SK-N-SH (cell line): ENCODE measurements around the gene RRM1. TPM values are rescaled to one million over a fixed set of nuclear protein-coding genes. Genes with fewer than 3 reads are reported as not detected.

Experiments used
- CTCF ChIA-PET: fragments of 300-600, 350-600 bp; formaldehyde crosslinking; extraction: SDS; loops from one replicate; lab custom pipeline; 2021; lab: Yijun Ruan, JAX
- POLR2A ChIA-PET: fragments of 350-600 bp; sonication (Branson Sonifier 250); formaldehyde crosslinking; extraction: SDS; loops from one replicate; lab custom pipeline; 2020; ENCODE audit warnings: antibody characterized with exemption, inconsistent platforms; lab: Yijun Ruan, JAX
- DNase-seq: peaks from one replicate; pipeline ENCODE4 v3.0.0; 2012
- H2AFZ ChIP-seq: fragments of 200-600 bp; sonication (generic); 2 replicates; pipeline ENCODE4 v1.8.1; 2016; ENCODE audit warnings: antibody characterized with exemption, mild to moderate bottlenecking, low read depth
- H3F3A ChIP-seq: fragments of 200-600 bp; sonication (generic); replicated peaks from 2 replicates; pipeline ENCODE3; 2016; ENCODE audit warnings: antibody characterized with exemption, mild to moderate bottlenecking; ENCODE audit not compliant: insufficient read depth
- H3K27ac ChIP-seq, 2 experiments: fragments of 200-500 bp in 1 of 2; fragments of 200-600 bp in 1 of 2; sonication (Bioruptor generic) in 1 of 2; sonication (generic), shearing (Covaris generic) in 1 of 2; 2 replicates each; pipeline versions ENCODE4 v1.5.1 to v1.6.1; 2014 to 2016; ENCODE audit warnings: low read depth in 2 of 2, inconsistent platforms in 1 of 2, low read length in 1 of 2, mild to moderate bottlenecking in 1 of 2, mixed read lengths in 1 of 2
- H3K27me3 ChIP-seq: fragments of 200-600 bp; sonication (generic), shearing (Covaris generic); 2 replicates; pipeline ENCODE4 v1.6.1; 2016; ENCODE audit warnings: mixed run types; ENCODE audit not compliant: insufficient read depth
- H3K36me3 ChIP-seq, 2 experiments: fragments of 200-500 bp in 1 of 2; fragments of 200-600 bp in 1 of 2; sonication (Bioruptor generic) in 1 of 2; sonication (generic) in 1 of 2; replicated peaks in 1 of 2; 2 replicates each; pipeline versions ENCODE3 to v1.5.1; 2014 to 2016; ENCODE audit warnings: low read length in 1 of 2, mild to moderate bottlenecking in 1 of 2; ENCODE audit not compliant: insufficient read depth in 2 of 2, control insufficient read depth in 1 of 2
- H3K4me1 ChIP-seq, 2 experiments: fragments of 200-500 bp in 1 of 2; fragments of 200-600 bp in 1 of 2; sonication (Bioruptor generic) in 1 of 2; sonication (generic), shearing (Covaris generic) in 1 of 2; 2 replicates each; pipeline versions ENCODE4 v1.5.1 to v1.6.1; 2014 to 2016; ENCODE audit warnings: low read depth in 1 of 2, low read length in 1 of 2, mixed run types in 1 of 2; ENCODE audit not compliant: insufficient read depth in 2 of 2, control insufficient read depth in 1 of 2
- H3K4me2 ChIP-seq: fragments of 200-600 bp; sonication (generic), shearing (Covaris generic); 2 replicates; pipeline ENCODE4 v1.6.1; 2017; ENCODE audit warnings: mixed run types
- H3K4me3 ChIP-seq, 2 experiments: fragments of 200-500 bp in 1 of 2; fragments of 200-600 bp in 1 of 2; sonication (Bioruptor generic) in 1 of 2; sonication (generic), shearing (Covaris generic) in 1 of 2; 2 replicates each; pipeline versions ENCODE4 v1.5.1 to v1.8.1; 2014 to 2016; ENCODE audit warnings: low read depth in 2 of 2, inconsistent platforms in 1 of 2, low read length in 1 of 2, mild to moderate bottlenecking in 1 of 2, mixed read lengths in 1 of 2, moderate library complexity in 1 of 2
- H3K79me2 ChIP-seq: fragments of 200-600 bp; sonication (generic); 2 replicates; pipeline ENCODE4 v1.8.1; 2017; ENCODE audit warnings: mild to moderate bottlenecking; ENCODE audit not compliant: insufficient read depth
- H3K9ac ChIP-seq: fragments of 200-600 bp; sonication (generic); 2 replicates; pipeline ENCODE4 v1.6.1; 2017; ENCODE audit warnings: mixed run types
- H3K9me2 ChIP-seq: fragments of 200-600 bp; sonication (generic); 2 replicates; pipeline ENCODE4 v1.6.1; 2017; ENCODE audit warnings: mixed run types
- H3K9me3 ChIP-seq: fragments of 200-600 bp; sonication (generic); 2 replicates; pipeline ENCODE4 v1.6.1; 2017; ENCODE audit warnings: mixed run types, mild to moderate bottlenecking, moderate library complexity
- H4K20me1 ChIP-seq: fragments of 200-600 bp; sonication (generic); 2 replicates; pipeline ENCODE4 v1.6.1; 2017; ENCODE audit warnings: mild to moderate bottlenecking, mixed run types; ENCODE audit not compliant: insufficient read depth
- ELF1 ChIP-seq: IDR thresholded peaks from 2 replicates; pipeline ENCODE4 v1.4.0; 2012
- GABPA ChIP-seq: IDR thresholded peaks from 2 replicates; pipeline ENCODE4 v1.4.0; 2012; ENCODE audit warnings: low read depth, mild to moderate bottlenecking
- IRF3 ChIP-seq: fragments of 150-350 bp; IDR thresholded peaks from 2 replicates; pipeline ENCODE4 v1.6.1; 2016; ENCODE audit warnings: mild to moderate bottlenecking, low read depth, low read length
- JUND ChIP-seq: IDR thresholded peaks from 2 replicates; pipeline ENCODE4 v1.4.0; 2012
- NFIC ChIP-seq: IDR thresholded peaks from 2 replicates; pipeline ENCODE4 v1.4.0; 2012; ENCODE audit warnings: borderline replicate concordance
- NRF1 ChIP-seq: IDR thresholded peaks from 2 replicates; pipeline ENCODE4 v1.6.1; 2012; ENCODE audit warnings: low read depth, mild to moderate bottlenecking, low read length
- RCOR1 ChIP-seq: fragments of 150-350 bp; IDR thresholded peaks from 2 replicates; pipeline ENCODE4 v1.6.1; 2017; ENCODE audit warnings: antibody characterized with exemption, low read length
- RFX5 ChIP-seq: IDR thresholded peaks from 2 replicates; pipeline ENCODE4 v1.6.1; 2012; ENCODE audit warnings: mild to moderate bottlenecking, improper control_type of control experiment, low read length
- SIN3A ChIP-seq: IDR thresholded peaks from 2 replicates; pipeline ENCODE4 v1.6.1; 2012; ENCODE audit warnings: low read depth, mild to moderate bottlenecking, low read length, moderate library complexity, borderline replicate concordance
- TCF12 ChIP-seq: IDR thresholded peaks from 2 replicates; pipeline ENCODE4 v1.4.0; 2012
- TEAD4 ChIP-seq: IDR thresholded peaks from 2 replicates; pipeline ENCODE4 v1.4.0; 2012; ENCODE audit warnings: mild to moderate bottlenecking, borderline replicate concordance; ENCODE audit not compliant: insufficient read depth
- YY1 ChIP-seq: IDR thresholded peaks from 2 replicates; pipeline ENCODE4 v1.4.0; 2012; ENCODE audit warnings: low read depth, mild to moderate bottlenecking
- ZBTB33 ChIP-seq: IDR thresholded peaks from 2 replicates; pipeline ENCODE4 v1.4.0; 2012; ENCODE audit warnings: low read depth, borderline replicate concordance
- WGBS: methylation state at CpG from one replicate; pipeline ENCODE4 v1.1.6; 2017; ENCODE audit warnings: low lambda C conversion rate; 5-methylcytosine and 5-hydroxymethylcytosine counted together
- polyA plus RNA-seq, 3 experiments: library from polyadenylated mRNA; depleted of rRNA; stranded (reverse); fragments of >200 nt; gene quantifications; 2 replicates each; pipeline ENCODE4 v1.2.3, GENCODE V29; 2012
- TF ChIP-seq, protein P1 (sequence below): IDR thresholded peaks from 2 replicates; pipeline ENCODE4; 2012
- TF ChIP-seq, protein P2 (sequence below): IDR thresholded peaks from 2 replicates; pipeline ENCODE4 v1.4.0; 2012; ENCODE audit warnings: low read depth, borderline replicate concordance
- TF ChIP-seq, protein P3 (sequence below): IDR thresholded peaks from 2 replicates; pipeline ENCODE4 v1.6.1; 2012; ENCODE audit warnings: mild to moderate bottlenecking, low read depth, low read length, moderate library complexity

The RRM1 gene
- polyA plus RNA-seq, 1 of the 3 experiments (the other 2 are of a cell fraction) = 28.2 TPM

GRCh38 chr11:4066910-4067309, 27.7 kb upstream of the RRM1 start (continued):
- TF ChIP-seq ZBTB33 (no peak), IRF3 (no peak), SIN3A (no peak), JUND (no peak), NRF1 (no peak)
- TF ChIP-seq, protein P1, sequence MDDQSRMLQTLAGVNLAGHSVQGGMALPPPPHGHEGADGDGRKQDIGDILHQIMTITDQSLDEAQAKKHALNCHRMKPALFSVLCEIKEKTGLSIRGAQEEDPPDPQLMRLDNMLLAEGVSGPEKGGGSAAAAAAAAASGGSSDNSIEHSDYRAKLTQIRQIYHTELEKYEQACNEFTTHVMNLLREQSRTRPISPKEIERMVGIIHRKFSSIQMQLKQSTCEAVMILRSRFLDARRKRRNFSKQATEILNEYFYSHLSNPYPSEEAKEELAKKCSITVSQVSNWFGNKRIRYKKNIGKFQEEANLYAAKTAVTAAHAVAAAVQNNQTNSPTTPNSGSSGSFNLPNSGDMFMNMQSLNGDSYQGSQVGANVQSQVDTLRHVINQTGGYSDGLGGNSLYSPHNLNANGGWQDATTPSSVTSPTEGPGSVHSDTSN = no peak

- Histone ChIP-seq H3K27me3 (no peaks in the 10 kb centered on the region), H2AFZ (no peak overlapping the region)
- no peak for TF ChIP-seq TCF12
- TF ChIP-seq, all 33 proteins: peak for 0
- no peak for DNase-seq
- Histone ChIP-seq H3F3A (peaks cover 4% of the 10 kb centered on the region), H4K20me1 (no peaks in the 10 kb centered on the region), H3K9ac (no peak overlapping the region), H3K79me2 (no peaks in the 10 kb centered on the region), H3K9me2 (no peaks in the 10 kb centered on the region), H3K27ac (peak overlapping the region in 1 of 2 experiments; percentile 34; a peak in 1 of 4 replicates), H3K36me3 (peaks cover 0 to 3% of the 10 kb centered on the region in 2 experiments), H3K4me1 (peaks cover 5 to 31% of the 10 kb centered on the region in 2 experiments; a peak in 3 of 4 replicates), H3K4me3 (no peak overlapping the region), H3K4me2 (no peak overlapping the region), H3K9me3 (no peaks in the 10 kb centered on the region)
- ChIA-PET CTCF (interaction anchor here (1.1 to 13.1 kb wide), 3 partner anchors 23 to 217 kb away, joined by 3 to 636 read pairs (median 3); partner anchors contain the start of gene STIM1), POLR2A (no interaction called here)
- WGBS = 73% methylated on average over 1 of the region's 1 CpG
These were observed 25.6 kb upstream of the RRM1 start for GRCh38 chr11:4068962-4069361.

DNA sequence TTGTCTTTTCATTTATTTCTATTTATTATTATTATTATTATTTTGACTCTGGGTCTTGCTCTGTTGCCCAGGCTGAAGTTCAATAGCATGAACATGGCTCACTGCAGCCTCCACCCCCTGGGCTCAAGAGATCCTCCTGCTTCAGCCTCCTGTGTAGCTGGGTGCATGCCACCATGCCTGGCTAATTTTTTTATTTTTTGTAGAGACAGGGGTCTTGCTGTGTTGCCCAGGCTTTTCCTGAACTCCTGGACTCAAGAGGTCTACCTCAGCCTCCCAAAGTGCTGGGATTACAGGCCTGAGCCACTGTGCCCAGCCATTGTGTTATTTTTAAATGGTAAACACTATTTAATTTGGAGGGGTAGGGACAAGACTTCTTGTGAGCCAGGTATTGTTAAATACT, 23.3 kb upstream of the RRM1 start:
- Histone ChIP-seq H3F3A (peaks cover 4% of the 10 kb centered on the region), H3K27me3 (no peaks in the 10 kb centered on the region), H2AFZ (no peak overlapping the region), H3K4me2 (no peak overlapping the region), H3K9ac (no peak overlapping the region), H3K79me2 (no peaks in the 10 kb centered on the region), H3K4me3 (no peak overlapping the region), H3K36me3 (peaks cover 0 to 3% of the 10 kb centered on the region in 2 experiments), H3K4me1 (peaks cover 0 to 14% of the 10 kb centered on the region in 2 experiments; a peak in 2 of 4 replicates), H3K27ac (no peak overlapping the region), H3K9me3 (no peaks in the 10 kb centered on the region), H4K20me1 (no peaks in the 10 kb centered on the region), H3K9me2 (no peaks in the 10 kb centered on the region)
- DNase-seq = no peak
- POLR2A ChIA-PET = interaction anchor here (0.7 to 0.9 kb wide), 2 partner anchors 216 to 231 kb away, joined by 3 read pairs; partner anchors contain the start of gene RHOG
- CTCF ChIA-PET = interaction anchor here (0.5 to 13.1 kb wide), 17 partner anchors 8 to 461 kb away, joined by 3 to 636 read pairs (median 18); partner anchors contain the start of genes RHOG and STIM1
- TF ChIP-seq IRF3 (no peak), NRF1 (no peak), ELF1 (no peak), TEAD4 (no peak), NFIC (no peak), RFX5 (no peak), GABPA (no peak), RCOR1 (no peak), YY1 (no peak)
- TF ChIP-seq, protein P2, sequence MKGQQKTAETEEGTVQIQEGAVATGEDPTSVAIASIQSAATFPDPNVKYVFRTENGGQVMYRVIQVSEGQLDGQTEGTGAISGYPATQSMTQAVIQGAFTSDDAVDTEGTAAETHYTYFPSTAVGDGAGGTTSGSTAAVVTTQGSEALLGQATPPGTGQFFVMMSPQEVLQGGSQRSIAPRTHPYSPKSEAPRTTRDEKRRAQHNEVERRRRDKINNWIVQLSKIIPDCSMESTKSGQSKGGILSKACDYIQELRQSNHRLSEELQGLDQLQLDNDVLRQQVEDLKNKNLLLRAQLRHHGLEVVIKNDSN = no peak
- TF ChIP-seq, protein P3, sequence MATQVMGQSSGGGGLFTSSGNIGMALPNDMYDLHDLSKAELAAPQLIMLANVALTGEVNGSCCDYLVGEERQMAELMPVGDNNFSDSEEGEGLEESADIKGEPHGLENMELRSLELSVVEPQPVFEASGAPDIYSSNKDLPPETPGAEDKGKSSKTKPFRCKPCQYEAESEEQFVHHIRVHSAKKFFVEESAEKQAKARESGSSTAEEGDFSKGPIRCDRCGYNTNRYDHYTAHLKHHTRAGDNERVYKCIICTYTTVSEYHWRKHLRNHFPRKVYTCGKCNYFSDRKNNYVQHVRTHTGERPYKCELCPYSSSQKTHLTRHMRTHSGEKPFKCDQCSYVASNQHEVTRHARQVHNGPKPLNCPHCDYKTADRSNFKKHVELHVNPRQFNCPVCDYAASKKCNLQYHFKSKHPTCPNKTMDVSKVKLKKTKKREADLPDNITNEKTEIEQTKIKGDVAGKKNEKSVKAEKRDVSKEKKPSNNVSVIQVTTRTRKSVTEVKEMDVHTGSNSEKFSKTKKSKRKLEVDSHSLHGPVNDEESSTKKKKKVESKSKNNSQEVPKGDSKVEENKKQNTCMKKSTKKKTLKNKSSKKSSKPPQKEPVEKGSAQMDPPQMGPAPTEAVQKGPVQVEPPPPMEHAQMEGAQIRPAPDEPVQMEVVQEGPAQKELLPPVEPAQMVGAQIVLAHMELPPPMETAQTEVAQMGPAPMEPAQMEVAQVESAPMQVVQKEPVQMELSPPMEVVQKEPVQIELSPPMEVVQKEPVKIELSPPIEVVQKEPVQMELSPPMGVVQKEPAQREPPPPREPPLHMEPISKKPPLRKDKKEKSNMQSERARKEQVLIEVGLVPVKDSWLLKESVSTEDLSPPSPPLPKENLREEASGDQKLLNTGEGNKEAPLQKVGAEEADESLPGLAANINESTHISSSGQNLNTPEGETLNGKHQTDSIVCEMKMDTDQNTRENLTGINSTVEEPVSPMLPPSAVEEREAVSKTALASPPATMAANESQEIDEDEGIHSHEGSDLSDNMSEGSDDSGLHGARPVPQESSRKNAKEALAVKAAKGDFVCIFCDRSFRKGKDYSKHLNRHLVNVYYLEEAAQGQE = no peak
